Inferior parietal cortex (tissue), 1 donor: ENCODE measurements around the gene MED1.

Source experiments
- DNase-seq: peaks from one replicate; pipeline ENCODE4 v3.0.0-alpha.2; 2016; ENCODE audit errors: extremely low spot score

MED1 gene

GRCh38 chr17:39361064-39361463, 90.0 kb downstream of the MED1 start:
- no peak for DNase-seq

- DNase-seq, result peak; percentile 54
These were observed 90.5 kb downstream of the MED1 start for GRCh38 chr17:39360537-39360936.

GRCh38 chr17:39359994-39360393, 91.1 kb downstream of the MED1 start:
- DNase-seq, result no peak

GRCh38 chr17:39357986-39358385, 93.1 kb downstream of the MED1 start:
- DNase-seq, result no peak

GRCh38 chr17:39357488-39357887, 93.6 kb downstream of the MED1 start:
- no peak for DNase-seq
